Esophagus squamous epithelium (tissue), 4 donors: ENCODE results near the gene ERAS.

Experiments used
- POLR2A ChIP-seq, 4 donors: fragments of 450-650 bp; IDR thresholded peaks; one replicate each; pipeline ENCODE4 v1.6.1; 2017; ENCODE audit warnings: antibody characterized with exemption in 4 of 4, mild to moderate bottlenecking in 4 of 4, moderate library complexity in 3 of 4
- TF ChIP-seq, protein P1 (sequence below), 6 experiments: fragments of 450-650 bp in 4 of 6; fragments of 200-600 bp in 2 of 6; sonication (generic) in 2 of 6; IDR thresholded peaks; one replicate each; pipeline ENCODE4 v1.5.1; 2016 to 2019; ENCODE audit warnings: antibody characterized with exemption in 6 of 6, mild to moderate bottlenecking in 4 of 6, moderate library complexity in 4 of 6

DNA sequence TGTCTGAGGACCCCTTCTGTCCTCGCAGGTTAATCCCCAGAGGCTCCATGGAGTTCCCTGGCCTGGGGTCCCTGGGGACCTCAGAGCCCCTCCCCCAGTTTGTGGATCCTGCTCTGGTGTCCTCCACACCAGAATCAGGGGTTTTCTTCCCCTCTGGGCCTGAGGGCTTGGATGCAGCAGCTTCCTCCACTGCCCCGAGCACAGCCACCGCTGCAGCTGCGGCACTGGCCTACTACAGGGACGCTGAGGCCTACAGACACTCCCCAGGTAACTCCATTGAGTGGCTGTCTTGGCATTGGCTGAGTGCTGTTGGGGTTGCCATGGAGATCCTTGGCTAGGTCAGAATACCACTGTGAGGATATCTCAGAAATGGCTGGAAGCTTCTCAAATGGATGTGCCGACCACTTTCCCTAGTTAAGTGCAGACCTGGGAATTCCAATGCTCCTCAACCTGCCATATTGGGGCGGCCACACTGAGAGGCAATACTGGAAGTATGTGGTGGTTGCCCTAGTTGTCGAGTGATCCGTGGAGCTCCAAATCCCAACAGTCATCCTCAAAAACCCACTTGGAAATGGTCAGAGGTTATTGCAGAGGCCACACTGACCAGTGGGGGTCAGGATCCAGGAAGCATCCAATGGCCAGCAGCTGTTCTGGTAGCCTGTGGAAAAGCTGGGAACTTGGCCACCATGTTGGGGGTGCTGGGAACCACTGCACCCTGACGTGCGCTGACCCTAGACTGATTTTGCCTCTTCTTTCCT lies 35.1 kb upstream of the ERAS start:
- TF ChIP-seq, protein P1, sequence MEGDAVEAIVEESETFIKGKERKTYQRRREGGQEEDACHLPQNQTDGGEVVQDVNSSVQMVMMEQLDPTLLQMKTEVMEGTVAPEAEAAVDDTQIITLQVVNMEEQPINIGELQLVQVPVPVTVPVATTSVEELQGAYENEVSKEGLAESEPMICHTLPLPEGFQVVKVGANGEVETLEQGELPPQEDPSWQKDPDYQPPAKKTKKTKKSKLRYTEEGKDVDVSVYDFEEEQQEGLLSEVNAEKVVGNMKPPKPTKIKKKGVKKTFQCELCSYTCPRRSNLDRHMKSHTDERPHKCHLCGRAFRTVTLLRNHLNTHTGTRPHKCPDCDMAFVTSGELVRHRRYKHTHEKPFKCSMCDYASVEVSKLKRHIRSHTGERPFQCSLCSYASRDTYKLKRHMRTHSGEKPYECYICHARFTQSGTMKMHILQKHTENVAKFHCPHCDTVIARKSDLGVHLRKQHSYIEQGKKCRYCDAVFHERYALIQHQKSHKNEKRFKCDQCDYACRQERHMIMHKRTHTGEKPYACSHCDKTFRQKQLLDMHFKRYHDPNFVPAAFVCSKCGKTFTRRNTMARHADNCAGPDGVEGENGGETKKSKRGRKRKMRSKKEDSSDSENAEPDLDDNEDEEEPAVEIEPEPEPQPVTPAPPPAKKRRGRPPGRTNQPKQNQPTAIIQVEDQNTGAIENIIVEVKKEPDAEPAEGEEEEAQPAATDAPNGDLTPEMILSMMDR (IDR thresholded peaks at IDR 0.05): no peak
- no peak for TF ChIP-seq POLR2A (IDR thresholded peaks at IDR 0.05)
